Measurements from ENCODE around the gene B3GAT1.

The B3GAT1 gene

GRCh38 chr11:134433806-134434205, 21.8 kb upstream of the B3GAT1 start:
- Histone ChIP-seq H3K56ac (ENCODE audit: low read length) (no peak overlapping the region), H3K9ac (ENCODE audit: low read length) (no peak overlapping the region), H3K4me3 (ENCODE audit: low read length) (no peak overlapping the region), H3K4me1 (ENCODE audit: control insufficient read depth, low read depth, low read length) (no peaks in the 10 kb centered on the region), H3K79me1 (ENCODE audit: low read length) (no peaks in the 10 kb centered on the region), H2AK5ac (ENCODE audit: low read length) (no peak overlapping the region), H3K36me3 (ENCODE audit: control insufficient read depth, insufficient read depth, low read length) (no peaks in the 10 kb centered on the region), H2BK120ac (ENCODE audit: low read depth, low read length) (no peak overlapping the region), H3K27ac (ENCODE audit: low read depth, low read length) (no peak overlapping the region), H3K18ac (ENCODE audit: low read length) (no peak overlapping the region), H4K5ac (ENCODE audit: low read length) (no peak overlapping the region), H3K23ac (ENCODE audit: low read length) (no peak overlapping the region), H3K4ac (ENCODE audit: low read depth, low read length) (no peak overlapping the region), H3K27me3 (ENCODE audit: insufficient read depth, low read length, poor library complexity) (no peaks in the 10 kb centered on the region), H3K79me2 (ENCODE audit: control insufficient read depth, insufficient read depth, low read length) (no peaks in the 10 kb centered on the region), H2BK5ac (ENCODE audit: low read length) (no peak overlapping the region), H4K8ac (ENCODE audit: low read depth, low read length) (no peak overlapping the region), H3K4me2 (ENCODE audit: low read length) (no peak overlapping the region), H2BK15ac (replicated peaks; ENCODE audit: low read depth) (no peak overlapping the region)
- WGBS (ENCODE audit: extremely low coverage, insufficient coverage, low lambda C conversion rate), result no CpG with 5 or more reads among the region's 10 CpGs
- DNase-seq, result no peak

GRCh38 chr11:134433251-134433650, 21.2 kb upstream of the B3GAT1 start:
- no peak overlapping the region for H2AK5ac ChIP-seq (ENCODE audit: low read length)
- H3K79me1 ChIP-seq (ENCODE audit: low read length), result no peaks in the 10 kb centered on the region
- no peak overlapping the region for H3K56ac ChIP-seq (ENCODE audit: low read length)
- H3K9ac ChIP-seq (ENCODE audit: low read length), result no peak overlapping the region
- H3K4me3 ChIP-seq (ENCODE audit: low read length), result no peak overlapping the region
- no peaks in the 10 kb centered on the region for H3K36me3 ChIP-seq (ENCODE audit: control insufficient read depth, insufficient read depth, low read length)
- no peak overlapping the region for H3K27ac ChIP-seq (ENCODE audit: low read depth, low read length)
- no peak overlapping the region for H4K8ac ChIP-seq (ENCODE audit: low read depth, low read length)
- H2BK15ac ChIP-seq (replicated peaks; ENCODE audit: low read depth), result no peak overlapping the region
- no peak overlapping the region for H4K5ac ChIP-seq (ENCODE audit: low read length)
- no peaks in the 10 kb centered on the region for H3K27me3 ChIP-seq (ENCODE audit: insufficient read depth, low read length, poor library complexity)
- no peaks in the 10 kb centered on the region for H3K79me2 ChIP-seq (ENCODE audit: control insufficient read depth, insufficient read depth, low read length)
- no peak overlapping the region for H3K23ac ChIP-seq (ENCODE audit: low read length)
- H2BK5ac ChIP-seq (ENCODE audit: low read length), result no peak overlapping the region
- H2BK120ac ChIP-seq (ENCODE audit: low read depth, low read length), result no peak overlapping the region
- no peak for DNase-seq
- H3K4me1 ChIP-seq (ENCODE audit: control insufficient read depth, low read depth, low read length), result no peaks in the 10 kb centered on the region
- no peak overlapping the region for H3K4me2 ChIP-seq (ENCODE audit: low read length)
- H3K18ac ChIP-seq (ENCODE audit: low read length), result no peak overlapping the region
- WGBS (ENCODE audit: extremely low coverage, insufficient coverage, low lambda C conversion rate), result no CpG with 5 or more reads among the region's 3 CpGs
- H3K4ac ChIP-seq (ENCODE audit: low read depth, low read length), result no peak overlapping the region

DNA sequence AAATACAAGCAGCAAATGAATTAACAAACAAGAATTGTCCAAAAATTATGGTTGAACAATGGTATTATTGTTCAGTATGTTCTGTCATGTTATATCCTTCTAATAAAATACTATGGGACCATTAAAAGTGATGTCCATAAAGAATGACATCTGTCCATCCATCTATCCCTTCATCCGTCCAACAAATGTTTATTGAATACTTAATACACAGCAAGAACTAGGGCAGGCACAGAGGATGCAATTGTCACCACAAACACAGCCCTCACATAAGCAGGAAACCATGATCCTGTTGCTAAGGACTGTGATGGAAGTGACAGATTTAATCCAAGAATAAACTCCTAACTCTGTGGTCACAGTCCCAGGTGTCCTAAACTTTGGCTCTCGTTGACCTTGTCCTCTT, 20.7 kb upstream of the B3GAT1 start:
- Histone ChIP-seq H3K4ac (ENCODE audit: low read depth, low read length) (no peak overlapping the region), H3K4me3 (ENCODE audit: low read length) (no peak overlapping the region), H2BK120ac (ENCODE audit: low read depth, low read length) (no peak overlapping the region), H3K4me2 (ENCODE audit: low read length) (no peak overlapping the region), H3K9ac (ENCODE audit: low read length) (no peak overlapping the region), H3K4me1 (ENCODE audit: control insufficient read depth, low read depth, low read length) (no peaks in the 10 kb centered on the region), H3K56ac (ENCODE audit: low read length) (no peak overlapping the region), H3K18ac (ENCODE audit: low read length) (no peak overlapping the region), H3K79me1 (ENCODE audit: low read length) (no peaks in the 10 kb centered on the region), H3K79me2 (ENCODE audit: control insufficient read depth, insufficient read depth, low read length) (no peaks in the 10 kb centered on the region), H2AK5ac (ENCODE audit: low read length) (no peak overlapping the region), H3K27ac (ENCODE audit: low read depth, low read length) (no peak overlapping the region), H3K23ac (ENCODE audit: low read length) (no peak overlapping the region), H2BK15ac (replicated peaks; ENCODE audit: low read depth) (no peak overlapping the region), H3K36me3 (ENCODE audit: control insufficient read depth, insufficient read depth, low read length) (no peaks in the 10 kb centered on the region), H2BK5ac (ENCODE audit: low read length) (no peak overlapping the region), H4K5ac (ENCODE audit: low read length) (no peak overlapping the region), H4K8ac (ENCODE audit: low read depth, low read length) (no peak overlapping the region), H3K27me3 (ENCODE audit: insufficient read depth, low read length, poor library complexity) (no peaks in the 10 kb centered on the region)
- DNase-seq, result no peak
- no CpG with 5 or more reads among the region's 2 CpGs for WGBS (ENCODE audit: extremely low coverage, insufficient coverage, low lambda C conversion rate)

DNA sequence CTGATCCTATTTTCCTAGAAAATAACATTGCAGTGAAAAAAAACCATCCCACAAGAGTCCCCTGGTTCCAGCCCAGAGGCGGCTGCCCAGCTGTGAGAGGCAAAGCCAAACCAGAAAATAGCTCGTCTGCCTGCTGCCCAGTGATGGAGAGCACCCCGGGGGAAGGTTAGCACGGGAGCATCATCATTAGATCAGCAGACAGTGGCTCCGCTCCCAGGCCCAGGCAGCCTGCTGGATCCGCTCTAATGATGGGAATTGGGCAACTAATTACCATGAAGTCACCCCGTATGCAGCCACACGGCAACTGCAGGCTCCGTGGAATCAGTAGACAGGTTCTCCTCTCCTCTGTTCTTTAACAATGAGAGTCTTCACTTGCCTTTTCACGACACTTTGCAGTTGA, 17.1 kb upstream of the B3GAT1 start:
- Histone ChIP-seq H3K56ac (ENCODE audit: low read length) (no peak overlapping the region), H4K8ac (ENCODE audit: low read depth, low read length) (no peak overlapping the region), H3K4ac (ENCODE audit: low read depth, low read length) (no peak overlapping the region), H2BK15ac (replicated peaks; ENCODE audit: low read depth) (no peak overlapping the region), H3K18ac (ENCODE audit: low read length) (no peak overlapping the region), H2BK5ac (ENCODE audit: low read length) (no peak overlapping the region), H3K9ac (ENCODE audit: low read length) (no peak overlapping the region), H3K79me1 (ENCODE audit: low read length) (no peaks in the 10 kb centered on the region), H3K79me2 (ENCODE audit: control insufficient read depth, insufficient read depth, low read length) (no peaks in the 10 kb centered on the region), H3K4me1 (ENCODE audit: control insufficient read depth, low read depth, low read length) (no peaks in the 10 kb centered on the region), H3K4me3 (ENCODE audit: low read length) (no peak overlapping the region), H3K23ac (ENCODE audit: low read length) (no peak overlapping the region), H3K27me3 (ENCODE audit: insufficient read depth, low read length, poor library complexity) (no peaks in the 10 kb centered on the region), H2AK5ac (ENCODE audit: low read length) (no peak overlapping the region), H3K27ac (ENCODE audit: low read depth, low read length) (no peak overlapping the region), H3K36me3 (ENCODE audit: control insufficient read depth, insufficient read depth, low read length) (no peaks in the 10 kb centered on the region), H3K4me2 (ENCODE audit: low read length) (no peak overlapping the region), H4K5ac (ENCODE audit: low read length) (no peak overlapping the region), H2BK120ac (ENCODE audit: low read depth, low read length) (no peak overlapping the region)
- WGBS (ENCODE audit: extremely low coverage, insufficient coverage, low lambda C conversion rate), result no CpG with 5 or more reads among the region's 10 CpGs
- no peak for DNase-seq

GRCh38 chr11:134425816-134426536, 13.9 kb upstream of the B3GAT1 start:
- no CpG with 5 or more reads among the region's 16 CpGs for WGBS (ENCODE audit: extremely low coverage, insufficient coverage, low lambda C conversion rate)

DNA sequence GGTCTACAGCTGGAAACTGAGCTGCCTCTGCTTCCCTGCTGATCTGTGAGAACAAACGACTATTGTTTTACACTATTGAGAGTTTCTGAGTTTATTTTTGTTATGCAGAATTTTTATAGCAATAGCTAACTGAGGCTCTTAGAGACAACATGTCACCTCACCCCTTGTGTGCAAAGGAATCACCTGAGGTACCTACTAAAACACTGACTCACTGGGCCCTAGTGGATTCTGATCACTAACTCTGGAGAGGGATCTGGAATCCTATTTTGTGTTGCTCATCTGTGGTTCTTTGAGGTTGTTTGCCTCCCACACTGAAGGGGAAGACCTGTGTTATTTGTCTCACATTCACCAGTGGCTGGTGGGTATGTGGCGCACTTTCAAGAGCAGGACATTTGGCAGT, 13.4 kb upstream of the B3GAT1 start:
- Histone ChIP-seq H3K27me3 (ENCODE audit: insufficient read depth, low read length, poor library complexity) (no peaks in the 10 kb centered on the region), H3K4me1 (ENCODE audit: control insufficient read depth, low read depth, low read length) (no peaks in the 10 kb centered on the region), H3K79me1 (ENCODE audit: low read length) (no peaks in the 10 kb centered on the region), H4K8ac (ENCODE audit: low read depth, low read length) (no peak overlapping the region), H3K79me2 (ENCODE audit: control insufficient read depth, insufficient read depth, low read length) (no peaks in the 10 kb centered on the region), H3K18ac (ENCODE audit: low read length) (no peak overlapping the region), H4K5ac (ENCODE audit: low read length) (no peak overlapping the region), H2AK5ac (ENCODE audit: low read length) (no peak overlapping the region), H3K27ac (ENCODE audit: low read depth, low read length) (no peak overlapping the region), H3K56ac (ENCODE audit: low read length) (no peak overlapping the region), H2BK5ac (ENCODE audit: low read length) (no peak overlapping the region), H3K4me3 (ENCODE audit: low read length) (no peak overlapping the region), H3K9ac (ENCODE audit: low read length) (no peak overlapping the region), H2BK15ac (replicated peaks; ENCODE audit: low read depth) (no peak overlapping the region), H3K23ac (ENCODE audit: low read length) (no peak overlapping the region), H2BK120ac (ENCODE audit: low read depth, low read length) (no peak overlapping the region), H3K4ac (ENCODE audit: low read depth, low read length) (no peak overlapping the region), H3K4me2 (ENCODE audit: low read length) (no peak overlapping the region), H3K36me3 (ENCODE audit: control insufficient read depth, insufficient read depth, low read length) (no peaks in the 10 kb centered on the region)
- no CpG with 5 or more reads among the region's 2 CpGs for WGBS (ENCODE audit: extremely low coverage, insufficient coverage, low lambda C conversion rate)
- DNase-seq, result no peak

More at GRCh38 chr11:134425816-134426536, 13.9 kb upstream of the B3GAT1 start:
- H3K18ac ChIP-seq (ENCODE audit: low read length), result no peak overlapping the region
- no peak overlapping the region for H2BK120ac ChIP-seq (ENCODE audit: low read depth, low read length)
- no peak overlapping the region for H2AK5ac ChIP-seq (ENCODE audit: low read length)
- H3K4me3 ChIP-seq (ENCODE audit: low read length), result no peak overlapping the region
- H3K27ac ChIP-seq (ENCODE audit: low read depth, low read length), result no peak overlapping the region
- H4K5ac ChIP-seq (ENCODE audit: low read length), result no peak overlapping the region
- H3K4me1 ChIP-seq (ENCODE audit: control insufficient read depth, low read depth, low read length), result no peaks in the 10 kb centered on the region
- no peaks in the 10 kb centered on the region for H3K79me1 ChIP-seq (ENCODE audit: low read length)
- no peak overlapping the region for H3K9ac ChIP-seq (ENCODE audit: low read length)
- no peak overlapping the region for H3K4me2 ChIP-seq (ENCODE audit: low read length)
- no peak overlapping the region for H3K4ac ChIP-seq (ENCODE audit: low read depth, low read length)
- no peaks in the 10 kb centered on the region for H3K27me3 ChIP-seq (ENCODE audit: insufficient read depth, low read length, poor library complexity)
- no peak overlapping the region for H2BK15ac ChIP-seq (replicated peaks; ENCODE audit: low read depth)
- DNase-seq, result no peak
- no peaks in the 10 kb centered on the region for H3K36me3 ChIP-seq (ENCODE audit: control insufficient read depth, insufficient read depth, low read length)
- H3K23ac ChIP-seq (ENCODE audit: low read length), result no peak overlapping the region
- H4K8ac ChIP-seq (ENCODE audit: low read depth, low read length), result no peak overlapping the region
- H3K79me2 ChIP-seq (ENCODE audit: control insufficient read depth, insufficient read depth, low read length), result no peaks in the 10 kb centered on the region
- no peak overlapping the region for H3K56ac ChIP-seq (ENCODE audit: low read length)
- no peak overlapping the region for H2BK5ac ChIP-seq (ENCODE audit: low read length)
